HG02642 (cell line): ENCODE results near the gene SYT2.
"Not testable (repeated sequence)": the region's sequence is repeated elsewhere in the genome, so short reads cannot be mapped to it uniquely, and the experiment has no call there.

Experiments
- ATAC-seq: cut with Tn5 transposase; IDR thresholded peaks from one replicate; pipeline ENCODE4 v1.9.1; 2021; ENCODE audit warnings: mild to moderate bottlenecking; ENCODE audit not compliant: unreplicated experiment, poor library complexity

The SYT2 gene

DNA sequence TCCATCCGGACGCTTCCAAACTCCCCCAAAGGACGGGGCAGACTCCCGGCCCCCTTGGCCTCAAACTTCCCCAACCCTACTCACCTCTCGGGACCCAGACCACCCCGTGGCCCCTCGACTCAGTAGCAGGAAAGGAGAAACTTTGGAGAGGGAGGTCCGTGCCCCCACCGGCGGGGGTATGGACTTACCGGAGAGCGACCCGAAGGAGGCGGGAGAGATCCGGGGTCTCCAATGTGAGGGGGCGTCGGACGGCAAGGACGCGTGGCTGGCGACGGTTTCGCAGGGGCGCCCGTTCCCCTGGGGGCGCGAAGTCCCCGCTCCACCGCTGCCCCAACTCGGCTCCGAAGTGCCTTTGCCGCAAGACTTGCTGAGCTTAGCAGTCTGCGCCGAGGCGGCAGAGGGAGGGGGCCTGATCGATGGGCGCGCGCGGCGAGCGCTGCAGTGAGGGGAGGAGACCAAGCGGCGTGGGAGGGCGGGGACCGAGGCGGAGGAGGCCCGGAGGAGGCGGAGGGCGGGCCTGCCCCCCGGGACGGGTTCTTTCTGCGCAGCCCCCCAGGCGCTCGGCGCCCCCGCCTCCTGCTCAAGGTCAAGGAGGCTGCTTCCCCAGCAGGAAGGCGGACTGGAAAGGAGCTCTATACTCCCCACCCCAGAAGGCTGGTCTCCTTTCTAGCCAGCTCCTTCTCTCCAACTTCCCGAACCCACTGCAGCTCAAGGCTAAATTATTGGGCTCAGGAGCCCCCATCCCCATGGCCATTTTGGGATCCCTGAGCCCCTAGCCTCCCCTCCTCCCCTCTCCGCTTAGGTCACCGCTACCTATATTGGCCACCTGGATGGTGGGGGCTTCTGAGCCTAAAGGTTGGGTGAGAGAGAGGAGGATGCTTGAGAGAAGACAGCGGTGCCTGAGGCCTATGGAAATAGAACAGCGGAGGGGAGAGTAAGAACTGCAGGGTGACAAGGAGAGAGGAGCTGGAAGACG, at the start of gene SYT2:
TSS of gene SYT2 (minus strand) at position 385 of the 976 bp plus-strand sequence. CDS start 104,682 bp downstream, outside the sequence.
- no peak for ATAC-seq

DNA sequence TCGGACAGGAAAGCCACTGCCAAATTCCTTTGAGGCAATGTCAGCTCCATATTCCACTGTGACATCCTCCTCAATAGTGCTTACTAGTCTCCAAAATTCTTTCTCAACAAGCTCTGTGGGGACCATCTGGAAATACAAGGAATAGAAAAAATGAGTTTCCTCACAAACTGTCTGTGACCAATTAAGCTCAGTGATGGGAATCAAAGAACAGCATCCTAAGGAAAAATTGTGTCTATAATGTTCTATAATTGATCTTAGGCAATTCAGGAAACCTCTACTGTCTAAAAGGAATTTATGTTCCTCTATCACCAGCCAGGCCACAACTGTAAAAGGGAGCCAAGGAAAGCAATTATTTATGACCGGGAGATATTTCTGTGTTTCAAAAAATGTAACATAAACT, 46.1 kb upstream of the SYT2 start:
- ATAC-seq: no peak

DNA sequence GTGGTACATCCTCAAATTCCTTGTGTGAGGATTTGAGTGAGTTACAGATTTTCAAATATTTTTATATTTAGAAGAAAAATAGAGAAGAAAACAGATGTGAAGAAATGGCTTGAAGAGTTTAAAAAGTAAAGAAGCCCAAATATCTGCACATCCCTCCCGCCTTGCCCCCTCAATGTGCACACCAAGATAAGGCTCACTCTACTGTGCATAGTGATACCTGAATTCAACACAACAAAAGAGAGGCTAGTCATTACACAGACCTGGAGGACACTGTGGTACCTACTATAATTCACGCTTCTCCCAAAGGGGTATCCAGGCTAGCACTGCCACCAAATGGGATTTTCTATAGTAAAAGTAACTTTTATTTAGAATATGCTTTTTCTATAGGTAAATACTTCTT, 44.0 kb upstream of the SYT2 start:
- ATAC-seq: no peak

DNA sequence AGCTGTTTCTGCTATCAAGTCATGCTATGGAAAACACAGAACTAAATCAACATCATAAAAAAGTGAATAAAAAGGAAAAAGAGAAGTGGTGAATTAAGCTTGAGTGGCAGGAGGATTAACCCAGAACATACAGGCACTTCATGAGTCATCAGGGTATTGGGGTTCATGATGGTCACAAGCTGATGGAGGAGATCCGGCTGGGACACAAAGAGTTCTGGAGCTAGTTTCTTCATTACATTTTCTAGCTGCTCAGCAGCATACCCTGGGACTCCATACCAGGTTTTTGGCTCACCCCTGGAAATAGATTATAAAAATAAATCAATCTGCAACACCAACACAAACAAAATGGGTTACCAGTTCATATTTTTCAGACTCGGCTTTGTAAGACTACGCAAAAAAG, 42.5 kb upstream of the SYT2 start:
- no peak for ATAC-seq

DNA sequence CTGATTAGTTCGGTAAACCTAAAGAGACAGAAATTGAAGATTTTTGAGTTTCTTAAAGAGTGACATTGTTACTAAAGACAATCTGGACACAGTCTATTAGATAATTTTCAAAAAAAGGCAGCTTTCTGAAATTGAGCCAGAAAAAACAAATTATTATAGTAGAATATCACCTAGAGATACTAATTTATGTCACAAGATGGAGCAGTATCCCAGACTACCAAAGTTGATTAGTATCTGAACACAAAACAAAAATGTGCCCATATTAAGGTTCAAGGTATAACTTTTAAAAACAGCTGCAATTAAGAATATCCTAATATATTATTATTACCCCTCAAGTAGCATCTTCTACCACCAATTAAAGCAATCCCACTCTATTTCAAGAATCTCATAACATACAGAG, 40.5 kb upstream of the SYT2 start:
- no peak for ATAC-seq

DNA sequence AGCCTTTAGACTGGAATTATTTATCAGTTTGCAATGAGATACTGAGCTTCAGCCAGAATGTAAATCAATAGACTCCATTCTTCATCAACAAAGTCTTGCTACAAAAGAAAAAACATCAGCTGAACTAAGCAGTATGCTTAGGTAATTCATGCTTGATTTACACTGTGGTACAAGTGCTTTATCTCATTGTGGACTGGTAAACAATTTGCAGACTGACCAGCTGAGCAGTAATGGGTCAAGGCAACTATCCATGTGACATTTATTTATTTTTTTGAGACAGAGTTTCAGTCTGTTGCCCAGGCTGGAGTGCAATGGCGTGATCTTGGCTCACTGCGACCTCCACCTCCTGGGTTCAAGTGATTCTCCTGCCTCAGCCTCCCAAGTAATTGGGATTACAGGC, 39.8 kb upstream of the SYT2 start:
- no peak for ATAC-seq

DNA sequence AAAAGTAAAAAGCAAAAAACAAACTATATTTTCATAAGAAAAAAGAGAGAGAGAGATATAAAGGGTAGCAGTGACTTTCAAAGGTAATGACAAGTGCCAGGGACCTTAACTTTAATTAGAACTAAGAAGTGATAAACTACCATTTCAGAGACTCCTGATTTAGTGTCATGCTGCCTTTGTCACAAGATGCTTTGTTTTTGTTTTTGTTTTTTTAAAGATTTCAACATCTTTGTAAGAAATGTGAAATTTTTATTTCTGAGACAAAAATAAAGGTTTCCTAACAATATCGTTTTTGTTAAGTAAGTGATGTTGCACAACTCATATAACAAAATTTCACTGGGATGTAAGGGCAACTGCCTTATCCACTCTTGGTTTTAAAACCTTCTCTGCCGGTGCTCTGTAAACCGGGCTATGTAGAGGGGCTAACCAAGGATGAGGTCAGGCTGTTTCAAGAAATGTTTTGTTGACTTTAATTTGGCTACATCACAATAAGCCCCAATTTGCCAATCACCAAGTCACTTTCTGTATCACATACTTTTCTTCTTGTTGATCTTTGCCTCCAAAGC, 35.2 kb upstream of the SYT2 start:
- ATAC-seq: no peak

DNA sequence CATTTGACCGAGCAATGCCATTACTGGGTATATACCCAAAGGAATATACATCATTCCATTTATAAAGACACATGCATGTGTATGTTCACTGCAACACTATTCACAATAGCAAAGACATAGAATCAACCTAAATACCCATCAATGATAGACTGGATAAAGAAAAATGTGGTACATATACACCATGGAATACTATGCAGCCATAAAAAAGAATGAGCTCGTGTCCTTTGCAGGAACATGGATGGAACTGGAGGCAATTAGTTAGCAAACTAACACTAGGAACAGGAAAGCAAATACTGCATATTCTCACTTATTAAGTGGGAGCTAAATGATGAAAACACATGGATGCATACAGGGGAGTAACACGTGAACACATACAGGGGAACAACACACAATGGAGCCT, 34.5 kb upstream of the SYT2 start:
- not testable (repeated sequence) for ATAC-seq

DNA sequence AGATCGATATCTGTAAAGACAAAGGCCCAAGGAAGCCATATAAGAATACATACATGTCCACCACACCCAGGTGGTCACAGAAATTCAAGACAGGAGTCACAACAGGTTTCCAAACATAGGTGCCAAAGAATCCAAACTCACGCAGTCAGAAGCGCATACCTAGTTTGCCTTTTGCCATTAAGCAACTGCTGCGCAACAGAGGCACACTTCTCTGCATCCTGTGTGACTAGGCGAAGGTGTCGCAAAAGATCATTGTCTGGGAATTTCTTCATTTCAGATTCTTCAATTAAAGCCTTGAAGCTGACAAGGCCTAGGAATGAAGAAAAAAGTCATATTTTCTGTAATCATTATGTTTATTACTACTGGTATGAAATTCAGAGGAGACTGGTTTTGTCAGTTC, 32.2 kb upstream of the SYT2 start:
- no peak for ATAC-seq

DNA sequence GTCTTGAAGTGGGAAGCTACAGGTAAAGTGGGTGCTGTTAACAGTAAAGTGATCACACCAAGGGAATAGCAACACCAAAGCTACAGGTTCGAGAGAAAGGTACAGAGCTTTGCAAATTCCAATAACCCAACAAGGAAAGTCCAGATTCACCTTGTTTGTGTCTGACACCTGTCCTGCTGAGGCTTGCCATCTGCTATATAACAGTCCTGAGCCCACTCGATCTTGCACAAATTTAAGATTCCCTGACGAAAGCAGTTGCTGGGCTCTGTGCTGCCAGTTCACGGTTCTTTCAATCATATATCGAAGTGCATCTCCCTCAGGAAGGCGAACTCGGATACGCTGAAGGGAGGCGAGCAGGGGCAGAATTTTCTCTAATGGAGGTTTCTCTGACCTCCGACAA, 23.0 kb upstream of the SYT2 start:
- ATAC-seq: no peak

DNA sequence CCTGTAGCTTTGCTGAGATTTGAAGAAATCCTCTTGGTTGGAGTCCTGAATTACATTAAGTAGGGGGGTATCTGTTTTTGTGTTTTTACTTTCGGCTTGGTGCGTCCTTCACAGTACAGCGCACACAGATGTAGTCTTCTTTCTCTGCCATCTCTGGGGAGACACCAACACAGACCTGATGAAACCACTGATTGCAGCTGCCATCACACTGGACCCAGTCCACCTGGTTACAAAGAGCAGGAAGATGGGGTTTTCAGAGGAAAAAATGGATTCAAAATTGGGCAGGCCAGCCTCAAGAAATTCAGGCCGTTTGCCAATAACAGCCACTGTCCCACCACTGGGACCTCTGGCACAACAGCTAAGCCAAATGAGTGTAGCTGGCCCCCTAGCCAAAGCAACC, 18.7 kb upstream of the SYT2 start:
- ATAC-seq: no peak

DNA sequence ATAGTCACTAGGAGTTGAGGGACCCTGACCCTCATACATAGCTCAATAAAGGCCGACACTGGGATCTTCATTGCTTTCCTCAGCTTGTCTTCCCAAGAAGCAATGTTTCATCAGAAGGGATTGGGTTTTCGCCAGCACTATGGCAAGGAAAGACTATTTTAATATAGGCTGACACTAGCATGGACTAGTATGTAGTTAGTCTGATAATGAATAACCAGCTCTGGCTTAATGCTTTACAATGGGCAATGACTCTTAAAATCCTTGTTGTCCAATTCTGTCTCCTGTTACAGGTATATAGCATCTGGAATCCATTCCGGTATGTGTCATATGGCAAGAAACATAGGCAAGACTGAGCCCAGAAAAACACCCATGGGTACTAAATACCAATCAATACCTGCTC, 15.3 kb upstream of the SYT2 start:
- ATAC-seq: no peak

DNA sequence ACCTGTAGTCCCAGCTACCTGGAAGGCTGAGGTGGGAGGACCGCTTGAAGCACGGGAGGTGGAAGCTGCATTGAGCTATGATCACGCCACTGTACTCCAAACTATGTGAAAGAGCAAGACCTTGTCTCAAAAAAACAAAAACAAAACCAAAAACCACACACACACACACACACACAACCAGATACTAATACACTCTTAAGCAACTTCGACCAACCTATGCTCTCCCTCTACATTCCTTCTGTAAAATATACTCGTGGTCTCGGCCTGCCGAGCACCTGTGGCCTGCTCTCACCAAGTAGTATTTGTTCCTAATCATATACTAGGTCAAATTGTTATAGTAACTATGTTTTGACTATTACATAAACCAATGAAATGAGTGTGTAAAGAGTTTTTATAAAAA, 13.5 kb upstream of the SYT2 start:
- no peak for ATAC-seq

DNA sequence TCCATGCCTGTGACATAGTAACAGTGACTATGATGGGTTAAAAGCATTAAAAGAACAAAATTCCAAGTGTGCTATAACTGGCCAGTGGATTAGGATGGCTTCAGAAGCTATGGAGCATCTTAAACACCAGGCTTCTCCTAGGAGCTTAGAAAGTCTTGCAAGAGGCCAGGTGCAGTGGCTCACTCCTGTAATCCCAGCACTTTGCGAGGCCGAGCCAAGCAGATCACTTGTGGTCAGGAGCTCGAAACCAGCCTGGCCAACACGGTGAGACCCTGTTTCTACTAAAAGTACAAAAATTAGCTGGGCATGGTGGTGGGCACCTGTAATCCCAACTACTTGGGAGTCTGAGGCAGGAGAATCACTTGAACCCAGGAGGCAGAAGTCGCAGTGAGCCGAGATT, 12.8 kb upstream of the SYT2 start:
- not testable (repeated sequence) for ATAC-seq

DNA sequence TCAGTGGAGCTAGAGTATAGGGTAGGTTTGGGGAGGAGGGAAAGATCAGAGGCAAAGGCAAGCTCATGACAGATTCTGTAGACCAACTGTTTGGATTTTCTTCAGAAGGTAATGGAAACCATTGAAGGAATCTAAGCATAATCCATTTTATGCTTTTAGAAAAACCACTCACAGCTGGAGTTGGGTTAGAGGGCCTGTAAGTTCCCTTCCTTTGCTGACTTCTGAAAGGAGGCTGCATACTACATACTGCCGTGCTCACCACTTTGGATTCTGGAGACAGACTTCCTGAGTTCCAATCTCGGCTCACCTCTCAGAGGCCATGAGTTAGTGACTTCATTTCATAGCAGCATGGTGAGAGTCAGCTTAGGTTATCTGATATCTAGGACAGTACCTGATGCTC, 6.4 kb upstream of the SYT2 start:
- ATAC-seq: no peak

DNA sequence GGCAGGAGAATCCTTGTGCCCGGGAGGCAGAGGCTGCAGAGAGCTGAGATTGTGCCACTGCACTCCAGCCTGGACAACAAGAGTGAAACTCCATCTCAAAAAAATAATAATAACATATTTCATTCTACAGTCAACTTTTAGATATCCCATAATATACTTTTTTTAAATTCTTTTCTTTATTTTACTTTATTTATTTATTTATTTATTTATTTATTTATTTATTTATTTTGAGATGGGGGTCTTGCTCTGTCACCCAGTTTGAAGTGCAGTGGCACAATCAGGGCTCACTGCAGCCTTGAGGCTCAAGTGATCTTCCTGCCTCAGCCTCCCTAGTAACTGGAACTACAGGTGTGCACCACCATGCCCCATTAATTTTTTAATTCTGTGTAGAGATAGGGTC, 3.9 kb upstream of the SYT2 start:
- not testable (repeated sequence) for ATAC-seq

DNA sequence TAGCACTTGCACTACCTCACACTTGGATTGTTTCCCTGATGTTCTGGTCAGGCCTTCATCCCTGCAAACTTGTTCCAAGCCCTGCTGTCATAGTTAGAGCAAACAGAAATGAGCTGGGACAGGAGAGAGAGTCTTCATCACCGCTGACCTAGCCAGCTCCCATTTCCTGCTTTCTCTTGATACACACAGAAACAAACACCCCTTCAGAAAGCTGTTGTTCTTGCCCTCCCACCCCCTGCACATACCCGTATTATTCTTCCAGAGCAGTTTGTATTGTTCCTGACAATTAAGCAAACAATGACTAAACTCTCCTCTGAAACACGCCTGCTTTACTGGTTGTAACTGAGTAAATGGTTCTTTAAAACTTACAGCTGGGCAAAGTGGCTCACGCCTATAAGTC, 2.9 kb upstream of the SYT2 start:
- ATAC-seq: no peak

DNA sequence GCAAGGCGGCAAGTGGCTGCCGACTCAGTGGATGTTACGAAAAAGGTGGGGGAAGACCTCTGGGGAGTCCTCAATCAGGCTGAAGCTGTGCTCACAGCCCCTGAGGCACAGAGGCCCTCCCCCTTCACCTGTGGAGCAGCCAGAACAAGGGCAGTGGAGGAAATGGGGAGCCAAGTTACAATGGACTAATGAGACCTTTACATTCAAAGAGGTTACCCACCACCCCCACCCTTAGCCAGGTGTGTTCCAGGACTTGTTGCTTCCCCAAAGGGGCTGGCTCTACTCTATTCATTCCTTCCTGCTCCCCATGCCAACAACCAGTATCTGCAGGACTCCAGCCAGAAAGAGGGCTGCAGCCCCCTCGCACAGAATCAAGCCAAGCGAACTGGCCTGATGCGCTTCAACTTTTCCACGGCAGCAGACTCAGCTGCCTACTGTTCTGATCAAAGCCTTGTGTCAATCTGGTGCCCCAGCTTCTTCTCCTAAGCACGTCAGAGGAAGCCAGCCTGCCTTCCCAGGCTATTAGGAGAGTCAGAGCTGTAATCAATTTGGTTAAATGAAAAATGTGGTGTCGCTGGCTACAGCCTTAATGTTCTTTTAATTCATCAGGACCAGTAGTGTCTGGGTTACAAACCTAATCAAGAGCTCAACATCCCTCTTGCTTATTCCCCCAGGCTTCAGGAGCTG, 1.8 kb upstream of the SYT2 start:
- ATAC-seq: no peak

DNA sequence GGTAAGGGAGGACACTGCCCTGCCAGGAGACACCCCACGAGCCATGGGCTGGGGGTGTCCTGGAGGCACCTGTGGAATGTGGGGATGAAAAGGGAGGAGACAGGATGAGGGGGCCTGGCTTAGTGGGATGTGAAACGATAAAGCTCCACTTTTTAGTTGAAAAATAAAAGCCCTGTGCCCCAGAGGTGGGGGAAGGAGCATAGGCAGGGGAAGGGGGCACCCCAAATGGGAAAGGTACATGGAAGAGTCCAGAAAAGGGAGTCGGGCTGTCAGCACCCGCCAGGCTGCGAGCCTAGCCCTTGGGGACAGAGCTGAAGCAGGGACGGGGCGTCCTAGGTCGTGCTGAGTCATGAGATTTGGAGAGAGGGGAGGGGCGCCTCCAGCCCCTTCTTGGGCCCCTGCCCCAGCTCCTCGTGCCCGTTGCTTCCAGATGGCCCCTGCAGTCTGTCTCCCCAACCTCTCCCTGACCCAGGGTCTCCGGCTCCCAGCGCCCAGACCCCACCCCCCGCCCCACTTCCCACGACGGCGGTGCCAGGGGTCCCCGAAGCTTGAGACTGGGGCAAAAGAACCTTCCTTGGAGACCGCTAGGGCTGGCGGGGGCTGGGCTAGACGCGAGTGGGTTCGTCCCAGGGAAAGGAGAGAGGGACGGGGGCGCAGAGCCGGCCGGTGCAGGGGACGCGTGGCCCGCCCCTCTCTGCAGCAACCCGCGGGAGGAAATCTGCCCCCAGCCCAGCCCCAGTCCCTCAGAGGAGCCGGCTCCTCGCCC, 795 bp downstream of the SYT2 start:
- ATAC-seq: no peak

DNA sequence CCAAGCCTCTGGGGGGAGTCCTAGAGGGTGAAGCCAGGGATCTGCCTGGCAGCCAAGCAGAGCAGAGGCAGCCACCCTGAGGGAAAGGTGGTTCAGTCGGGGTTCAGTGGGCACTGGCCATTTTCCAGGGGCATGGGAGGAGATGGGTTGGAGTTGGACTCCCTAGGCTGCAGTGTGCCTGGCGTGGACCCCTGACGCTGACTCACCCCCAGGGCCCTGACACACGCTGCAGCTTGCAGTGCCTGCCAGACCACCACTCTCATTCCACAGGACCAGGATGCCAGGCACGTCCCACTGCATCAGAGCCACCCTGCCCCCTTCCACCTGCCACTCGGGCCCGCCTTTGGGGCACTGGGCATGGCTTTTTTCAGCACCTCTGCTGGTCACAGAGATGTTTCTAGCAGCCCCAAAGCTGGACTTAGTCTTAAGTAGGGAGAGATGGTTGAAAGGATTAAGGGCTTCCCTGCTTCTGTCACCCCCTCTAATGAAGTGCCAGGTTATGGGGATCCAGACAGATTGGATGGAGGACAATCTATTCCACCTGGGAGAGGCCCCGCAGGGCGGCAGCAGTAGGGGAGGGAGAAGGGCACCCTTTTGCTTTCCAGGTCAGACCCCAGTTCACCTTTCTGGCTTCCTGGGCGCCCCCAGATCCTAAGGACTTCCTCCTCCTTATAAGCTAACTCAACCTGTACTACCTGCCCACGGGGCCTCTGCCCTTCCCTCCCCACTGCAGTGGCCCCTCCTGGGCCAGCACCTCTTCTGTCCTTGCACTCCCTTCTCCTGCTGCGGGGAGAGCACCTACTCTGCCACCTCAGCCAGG, 1.6 kb downstream of the SYT2 start:
- ATAC-seq: no peak
